ENCODE data around the gene RPL32. TPM values are rescaled to one million over a fixed set of nuclear protein-coding genes. Genes with fewer than 3 reads are reported as not detected.

The RPL32 gene
- total and polyA plus RNA-seq, 9 donors: 1,975 to 7,414 (median 2,983) TPM

DNA sequence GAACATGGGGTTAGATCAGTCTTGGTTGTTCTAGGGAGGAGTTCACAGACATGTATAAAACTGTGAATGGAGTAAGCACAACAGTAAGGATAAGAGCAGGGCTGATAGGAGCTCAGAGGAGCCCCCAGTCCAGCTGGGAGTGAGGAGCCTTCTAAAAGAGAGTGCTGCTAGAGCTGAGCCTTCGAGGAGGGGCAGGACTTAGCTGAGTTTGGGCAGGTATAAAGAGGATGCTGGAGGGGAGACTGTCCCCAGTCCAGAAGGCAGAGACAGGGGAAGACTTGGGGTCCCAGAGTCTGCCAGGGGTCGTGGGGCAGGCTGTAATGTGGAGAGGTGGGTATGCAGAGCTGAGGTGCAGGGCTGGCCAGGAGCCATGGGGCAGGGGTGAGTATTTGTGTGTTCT is 32.8 kb downstream of the RPL32 start:
- 68 to 81% (median 80%) methylated on average over 2 of the region's 2 CpGs for WGBS, 3 donors
- no peaks in the 10 kb centered on the region for H3K9me3 ChIP-seq
- H3K27ac ChIP-seq: no peak overlapping the region
- no peak overlapping the region for H3K4me3 ChIP-seq
- H3K4me1 ChIP-seq (ENCODE audit: insufficient read depth): no peaks in the 10 kb centered on the region
- intact Hi-C loops (cut with DNase I): no loop called here
- H3K36me3 ChIP-seq: no peaks in the 10 kb centered on the region
- TF ChIP-seq, protein P1, sequence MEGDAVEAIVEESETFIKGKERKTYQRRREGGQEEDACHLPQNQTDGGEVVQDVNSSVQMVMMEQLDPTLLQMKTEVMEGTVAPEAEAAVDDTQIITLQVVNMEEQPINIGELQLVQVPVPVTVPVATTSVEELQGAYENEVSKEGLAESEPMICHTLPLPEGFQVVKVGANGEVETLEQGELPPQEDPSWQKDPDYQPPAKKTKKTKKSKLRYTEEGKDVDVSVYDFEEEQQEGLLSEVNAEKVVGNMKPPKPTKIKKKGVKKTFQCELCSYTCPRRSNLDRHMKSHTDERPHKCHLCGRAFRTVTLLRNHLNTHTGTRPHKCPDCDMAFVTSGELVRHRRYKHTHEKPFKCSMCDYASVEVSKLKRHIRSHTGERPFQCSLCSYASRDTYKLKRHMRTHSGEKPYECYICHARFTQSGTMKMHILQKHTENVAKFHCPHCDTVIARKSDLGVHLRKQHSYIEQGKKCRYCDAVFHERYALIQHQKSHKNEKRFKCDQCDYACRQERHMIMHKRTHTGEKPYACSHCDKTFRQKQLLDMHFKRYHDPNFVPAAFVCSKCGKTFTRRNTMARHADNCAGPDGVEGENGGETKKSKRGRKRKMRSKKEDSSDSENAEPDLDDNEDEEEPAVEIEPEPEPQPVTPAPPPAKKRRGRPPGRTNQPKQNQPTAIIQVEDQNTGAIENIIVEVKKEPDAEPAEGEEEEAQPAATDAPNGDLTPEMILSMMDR (IDR thresholded peaks at IDR 0.05): no peak
- no peak for TF ChIP-seq EP300 (IDR thresholded peaks at IDR 0.05)
- DNase-seq: no peak
- H3K27me3 ChIP-seq: no peaks in the 10 kb centered on the region

DNA sequence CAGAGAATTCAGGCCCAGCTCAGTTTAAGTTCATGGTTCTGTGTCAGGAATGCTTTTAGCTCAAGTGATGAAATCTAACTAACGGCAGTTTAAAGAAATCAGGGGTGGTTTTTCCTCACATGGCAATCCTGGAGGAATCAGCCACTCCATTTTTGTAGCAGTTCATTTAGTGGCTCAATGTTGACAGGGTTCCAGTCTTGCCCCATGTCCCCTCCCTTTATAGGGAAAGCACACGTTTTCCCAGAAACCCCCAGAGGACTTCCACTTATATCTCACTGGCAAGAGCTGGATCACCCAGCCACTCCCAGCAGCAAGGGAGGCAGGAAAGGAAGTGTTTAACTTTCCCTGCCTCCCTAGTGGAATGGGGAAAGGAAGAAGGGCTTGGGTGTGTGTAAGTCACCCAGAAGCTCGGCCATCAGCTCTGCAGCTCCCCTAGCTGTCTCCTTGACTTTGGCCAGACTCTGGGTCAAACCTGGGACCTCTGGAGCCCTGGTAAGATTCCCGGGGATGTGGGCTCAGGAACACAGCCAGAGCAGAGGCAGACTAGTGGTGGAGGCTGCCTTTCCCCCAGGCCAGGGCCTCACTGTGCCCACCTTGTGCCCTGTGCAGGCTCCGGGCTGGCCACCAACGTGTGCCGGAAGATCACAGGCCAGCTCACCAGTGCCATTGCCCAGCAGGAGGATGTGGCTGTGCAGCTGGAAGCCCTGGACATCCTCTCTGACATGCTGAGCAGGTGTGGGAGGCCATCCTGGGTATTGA is 33.6 kb downstream of the RPL32 start:
- Histone ChIP-seq H3K27me3 (no peaks in the 10 kb centered on the region), H3K9me3 (no peaks in the 10 kb centered on the region), H3K4me1 (ENCODE audit: insufficient read depth) (no peaks in the 10 kb centered on the region), H3K27ac (no peak overlapping the region), H3K36me3 (no peaks in the 10 kb centered on the region), H3K4me3 (no peak overlapping the region)
- TF ChIP-seq POLR2A (IDR thresholded peaks at IDR 0.05) (no peak), EP300 (IDR thresholded peaks at IDR 0.05) (no peak)
- TF ChIP-seq, protein P1 (IDR thresholded peaks at IDR 0.05): no peak
- intact Hi-C loops (cut with DNase I): no loop called here
- WGBS, 3 donors: 66 to 82% (median 70%) methylated on average over 4 to 7 of the region's 7 CpGs
- DNase-seq: no peak

DNA sequence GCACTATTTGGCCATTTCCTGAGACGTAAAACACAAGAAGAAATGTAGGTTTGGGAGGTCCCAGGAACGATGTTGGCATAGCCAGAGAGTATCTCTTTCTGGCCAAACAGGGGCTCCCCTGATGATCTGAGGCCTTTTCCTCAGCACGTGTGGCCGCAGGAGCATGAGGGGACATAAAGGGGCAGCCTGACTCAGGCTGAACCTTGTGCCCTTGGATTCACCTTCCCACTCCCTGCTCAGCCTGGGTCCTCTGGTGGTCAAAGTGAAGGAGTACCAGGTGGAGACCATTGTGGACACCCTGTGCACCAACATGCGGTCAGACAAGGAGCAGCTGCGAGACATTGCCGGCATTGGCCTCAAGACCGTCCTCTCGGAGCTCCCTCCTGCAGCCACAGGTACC is 34.3 kb downstream of the RPL32 start:
- intact Hi-C loops (cut with DNase I): no loop called here
- WGBS, 3 donors: 92 to 96% (median 93%) methylated on average over 9 of the region's 9 CpGs
- DNase-seq: peak in 1 of 5 donors; percentile 12
- H3K4me1 ChIP-seq (ENCODE audit: insufficient read depth): no peaks in the 10 kb centered on the region
- no peak overlapping the region for H3K27ac ChIP-seq
- H3K4me3 ChIP-seq: no peak overlapping the region
- H3K36me3 ChIP-seq: no peaks in the 10 kb centered on the region
- no peaks in the 10 kb centered on the region for H3K9me3 ChIP-seq
- H3K27me3 ChIP-seq: no peaks in the 10 kb centered on the region
- TF ChIP-seq, protein P1 (IDR thresholded peaks at IDR 0.05): no peak
- no peak for TF ChIP-seq POLR2A (IDR thresholded peaks at IDR 0.05)
- TF ChIP-seq EP300 (IDR thresholded peaks at IDR 0.05): no peak

- Histone ChIP-seq H3K27me3 (no peaks in the 10 kb centered on the region), H3K4me1 (ENCODE audit: insufficient read depth) (no peaks in the 10 kb centered on the region), H3K36me3 (no peaks in the 10 kb centered on the region), H3K4me3 (no peak overlapping the region), H3K27ac (no peak overlapping the region), H3K9me3 (no peaks in the 10 kb centered on the region)
- peak in 1 of 5 donors; percentile 18 for DNase-seq
- intact Hi-C loops (cut with DNase I): no loop called here
- TF ChIP-seq EP300 (IDR thresholded peaks at IDR 0.05) (no peak), POLR2A (IDR thresholded peaks at IDR 0.05) (no peak)
- WGBS, 3 donors: 95 to 97% (median 96%) methylated on average over 12 of the region's 12 CpGs
Observed at GRCh38 chr3:12803371-12803770, 38.0 kb downstream of the RPL32 start.
